GM12864 (cell line): Measurements from ENCODE around the gene DCANP1.

Experiments used
- DNase-seq: peaks from one replicate; pipeline ENCODE4 v3.0.0-alpha.2; 2011; ENCODE audit warnings: low read depth
- H3K4me3 ChIP-seq: 2 replicates; pipeline ENCODE4 v1.5.1; 2011; ENCODE audit warnings: mild to moderate bottlenecking, low read depth, low read length, control low read depth
- CTCF ChIP-seq: IDR thresholded peaks from 2 replicates; pipeline ENCODE4 v1.5.1; 2011; ENCODE audit warnings: low read depth, mild to moderate bottlenecking, moderate library complexity, low read length, control low read depth, inconsistent platforms; ENCODE audit errors: missing control alignments

Gene DCANP1

GRCh38 chr5:135461481-135462151 lies 14.5 kb upstream of the DCANP1 start:
- no peak for DNase-seq
- TF ChIP-seq CTCF, result no peak
- no peak overlapping the region for H3K4me3 ChIP-seq

- no peak for DNase-seq
- no peak for TF ChIP-seq CTCF
- no peak overlapping the region for H3K4me3 ChIP-seq
These were observed 13.3 kb upstream of the DCANP1 start for GRCh38 chr5:135460246-135461033.

GRCh38 chr5:135458921-135459331 lies 11.8 kb upstream of the DCANP1 start:
- no peak overlapping the region for H3K4me3 ChIP-seq
- no peak for DNase-seq
- no peak for TF ChIP-seq CTCF

- DNase-seq, result no peak
- no peak for TF ChIP-seq CTCF
- no peak overlapping the region for H3K4me3 ChIP-seq
These were observed 11.2 kb upstream of the DCANP1 start for GRCh38 chr5:135458356-135458755.

- no peak for DNase-seq
- H3K4me3 ChIP-seq, result no peak overlapping the region
- peak; percentile 93 for TF ChIP-seq CTCF
These were observed 10.4 kb upstream of the DCANP1 start for GRCh38 chr5:135457424-135458071.

- TF ChIP-seq CTCF, result no peak
- peak; percentile 41 for DNase-seq
- H3K4me3 ChIP-seq, result no peak overlapping the region
These were observed 9.3 kb upstream of the DCANP1 start for GRCh38 chr5:135456238-135457099.
